DMS 273 treated with DMSO at 0.1 percent for 48 hours (cell line): ENCODE data around the gene ZDHHC8.

Experiments
- DNase-seq: peaks from one replicate; lab custom pipeline; 2025; lab: John Stamatoyannopoulos, UW

The ZDHHC8 gene

DNA sequence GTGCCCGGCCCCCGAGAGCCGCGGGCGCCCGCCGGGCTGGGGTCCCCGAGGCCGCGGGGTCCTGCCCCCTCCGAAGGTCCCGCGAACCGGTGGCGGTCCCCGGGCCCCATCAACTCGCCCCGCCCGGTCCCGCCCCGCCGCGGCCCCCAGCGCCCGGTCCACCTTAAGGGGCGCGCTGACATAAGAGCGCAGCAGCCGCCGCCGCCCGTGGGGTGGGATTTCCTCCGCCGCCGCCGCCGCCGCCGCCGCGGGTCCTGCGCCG, at the start of gene ZDHHC8:
TSS of gene ZDHHC8 (plus strand) at position 208 of the 262 bp plus-strand sequence. CDS start 144 bp downstream, outside the sequence.
- DNase-seq, result no peak

- no peak for DNase-seq
Observed at GRCh38 chr22:20083157-20083890, 48.3 kb upstream of the ZDHHC8 start.

GRCh38 chr22:20083891-20084546, 47.6 kb upstream of the ZDHHC8 start:
- no peak for DNase-seq

DNA sequence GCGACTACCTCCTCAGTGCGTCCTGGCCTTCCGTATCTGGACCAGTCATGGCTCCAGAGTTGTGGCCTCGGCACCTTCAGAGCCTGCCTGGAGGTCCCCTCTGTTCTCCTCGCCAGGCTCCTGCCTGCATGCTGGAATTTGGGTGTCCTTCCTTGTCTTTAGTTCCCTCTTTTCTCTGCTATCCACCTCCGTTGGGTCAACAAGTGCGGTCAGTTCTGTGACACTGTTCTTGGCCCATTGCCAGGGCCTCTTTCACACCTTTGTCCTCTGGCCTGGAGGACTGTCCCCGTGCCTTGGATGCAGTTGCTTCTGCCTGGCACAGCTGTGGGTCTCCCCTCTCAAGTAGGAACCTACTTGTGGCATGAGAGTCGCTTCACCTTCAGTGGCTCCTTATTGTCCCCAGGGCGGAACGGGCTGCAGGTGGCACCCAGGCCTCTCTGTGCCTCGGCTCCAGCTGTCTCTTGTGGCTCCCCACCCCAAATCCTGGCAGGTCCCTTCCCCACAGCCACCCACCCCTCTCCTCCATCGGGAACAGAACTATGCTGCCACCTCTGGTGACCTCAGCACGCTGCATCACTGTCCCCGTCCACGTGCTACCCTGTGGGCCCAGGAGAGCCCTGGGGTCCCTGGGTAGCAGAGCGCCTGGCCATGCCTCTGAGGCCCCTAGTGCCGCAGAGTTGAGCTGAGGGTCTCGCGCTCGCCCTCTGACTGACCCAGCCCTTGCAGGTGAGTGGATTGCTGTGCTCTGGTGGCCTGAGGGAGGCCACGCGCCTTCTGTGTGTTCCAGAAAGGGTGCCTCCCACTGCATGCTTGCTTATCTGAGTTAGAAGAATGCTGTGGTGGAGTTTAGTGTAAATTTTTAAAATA, 46.8 kb upstream of the ZDHHC8 start:
- no peak for DNase-seq

DNA sequence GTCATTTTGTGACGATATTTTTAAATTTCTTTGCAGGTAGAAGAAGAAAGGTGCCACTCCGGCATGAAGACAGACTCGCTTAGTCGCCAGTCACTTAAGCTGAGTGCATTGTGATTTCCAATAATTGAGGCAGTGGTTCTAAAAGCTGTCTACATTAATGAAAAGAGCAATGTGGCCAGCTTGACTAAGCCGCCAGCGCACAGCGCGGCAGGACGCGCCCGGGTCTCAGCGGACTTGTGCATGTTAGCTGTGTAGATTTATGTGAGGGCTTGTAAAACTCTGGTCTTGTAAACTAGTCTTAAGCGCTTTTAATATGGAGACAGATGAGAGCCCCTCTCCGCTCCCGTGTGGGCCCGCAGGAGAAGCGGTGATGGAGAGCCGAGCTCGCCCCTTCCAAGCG, 46.0 kb upstream of the ZDHHC8 start:
- DNase-seq, result no peak

DNA sequence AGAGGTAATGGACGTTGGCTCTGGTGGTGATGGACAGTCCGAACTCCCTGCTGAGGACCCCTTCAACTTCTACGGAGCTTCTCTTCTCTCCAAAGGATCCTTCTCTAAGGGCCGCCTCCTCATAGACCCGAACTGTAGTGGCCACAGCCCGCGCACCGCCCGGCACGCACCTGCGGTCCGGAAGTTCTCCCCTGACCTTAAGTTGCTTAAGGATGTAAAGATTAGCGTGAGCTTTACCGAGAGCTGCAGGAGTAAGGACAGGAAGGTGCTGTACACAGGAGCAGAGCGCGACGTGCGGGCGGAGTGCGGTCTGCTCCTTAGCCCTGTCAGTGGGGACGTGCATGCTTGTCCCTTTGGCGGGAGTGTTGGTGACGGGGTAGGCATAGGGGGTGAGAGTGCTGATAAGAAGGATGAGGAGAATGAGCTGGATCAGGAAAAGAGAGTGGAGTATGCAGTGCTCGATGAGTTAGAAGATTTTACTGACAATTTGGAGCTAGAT, 45.5 kb upstream of the ZDHHC8 start:
- no peak for DNase-seq

- DNase-seq, result no peak
Observed at GRCh38 chr22:20086763-20087162, 44.8 kb upstream of the ZDHHC8 start.

DNA sequence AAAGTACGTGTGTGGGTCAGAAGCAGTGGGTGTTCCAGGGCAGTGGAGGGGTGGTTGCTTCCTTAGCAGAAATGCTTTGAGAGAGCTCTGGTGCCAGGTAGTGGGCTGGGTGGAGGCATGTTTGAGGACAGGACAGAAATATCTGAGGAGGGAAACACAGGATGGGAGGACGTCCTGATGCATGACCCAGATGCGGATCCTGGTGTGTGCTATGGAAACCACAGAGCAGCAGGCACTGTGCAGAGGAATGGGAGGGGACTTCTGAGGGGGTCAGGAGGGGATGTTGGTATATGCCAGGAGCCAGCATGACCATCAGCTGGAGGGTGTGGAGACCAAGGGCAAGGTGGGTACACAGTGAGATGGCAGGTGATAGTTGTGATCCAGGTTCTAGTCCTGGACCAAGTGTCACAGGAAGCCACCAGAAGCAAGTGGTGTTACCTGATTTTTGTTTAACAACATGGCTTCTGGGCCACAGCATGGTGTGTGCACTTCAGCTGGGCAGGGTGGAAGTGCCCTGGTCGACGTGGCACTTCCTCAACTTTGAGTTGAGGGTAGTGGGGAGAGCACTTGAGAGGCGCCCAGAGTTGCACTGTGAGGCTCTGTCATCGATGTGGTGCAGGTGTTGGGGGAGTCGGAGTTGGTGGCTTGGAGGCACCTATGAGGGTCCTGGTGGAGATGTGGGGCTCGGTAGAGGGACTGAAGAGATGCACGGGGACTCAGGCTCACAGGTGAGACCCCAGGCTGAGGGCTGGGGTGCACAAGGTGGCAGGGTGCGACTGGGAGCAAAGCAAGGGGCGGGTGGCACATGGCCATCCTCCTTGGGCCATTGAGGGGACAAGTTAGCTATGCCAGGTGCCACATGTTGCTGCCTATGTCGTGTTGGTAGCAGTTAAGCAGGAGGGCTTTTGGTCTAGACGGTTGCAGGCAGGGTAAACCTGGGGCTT, 44.0 kb upstream of the ZDHHC8 start:
- DNase-seq, result no peak

DNA sequence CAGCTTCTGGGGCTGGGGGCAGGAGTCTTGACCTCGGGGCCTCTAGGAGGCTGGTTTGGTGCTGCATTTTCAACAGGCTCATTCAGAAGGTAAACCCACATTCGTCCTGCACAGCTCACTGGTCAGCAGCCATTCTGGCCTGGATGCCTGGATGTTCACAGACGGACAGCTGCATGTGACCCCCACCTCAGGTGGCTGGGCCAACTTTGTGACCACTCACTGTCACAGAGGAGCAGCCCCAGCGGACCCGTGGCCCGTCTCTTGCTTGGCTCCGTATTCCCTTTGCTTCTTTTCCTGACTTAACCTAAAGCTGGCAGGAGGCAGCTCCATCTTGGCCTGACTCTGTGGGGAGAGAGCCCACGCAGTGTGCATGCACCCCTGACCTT, 43.3 kb upstream of the ZDHHC8 start:
- no peak for DNase-seq

DNA sequence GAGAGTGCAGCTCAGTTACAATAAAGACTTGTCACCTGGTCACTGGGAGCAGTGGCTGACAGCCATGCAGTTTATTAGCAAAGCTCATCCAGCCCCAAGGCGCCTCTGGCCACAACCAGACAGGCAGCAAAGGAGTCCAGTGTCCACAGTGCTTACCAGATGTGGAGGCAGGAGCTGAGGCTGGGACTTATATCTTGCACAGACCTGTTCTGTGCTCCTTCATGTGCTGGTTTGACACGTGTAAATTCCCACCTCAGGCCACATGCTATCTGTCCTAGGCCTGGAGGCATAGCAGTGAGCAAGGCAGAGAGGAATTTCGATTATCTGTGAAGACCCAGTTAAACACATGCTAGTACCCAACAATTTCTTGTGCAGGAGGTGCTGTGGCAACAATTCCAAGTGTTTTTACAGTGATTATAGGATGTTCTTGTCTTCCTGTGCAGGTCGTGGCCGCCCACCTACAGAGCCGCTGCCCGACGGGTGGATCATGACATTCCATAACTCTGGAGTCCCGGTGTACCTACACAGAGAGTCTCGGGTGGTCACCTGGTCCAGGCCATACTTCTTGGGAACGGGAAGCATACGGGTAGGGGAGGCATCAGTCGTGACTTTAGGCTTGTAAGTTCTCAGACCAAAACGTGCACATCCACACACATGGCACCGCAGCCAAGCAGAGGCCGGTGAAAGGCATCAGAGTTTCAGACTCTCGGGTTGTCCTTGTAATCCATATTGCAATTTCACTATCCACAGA, 42.2 kb upstream of the ZDHHC8 start:
- no peak for DNase-seq

- DNase-seq, result no peak
Observed at GRCh38 chr22:20089977-20090729, 41.5 kb upstream of the ZDHHC8 start.

- no peak for DNase-seq
Observed at GRCh38 chr22:20090730-20091240, 40.8 kb upstream of the ZDHHC8 start.

GRCh38 chr22:20091690-20092476, 39.7 kb upstream of the ZDHHC8 start:
- no peak for DNase-seq

DNA sequence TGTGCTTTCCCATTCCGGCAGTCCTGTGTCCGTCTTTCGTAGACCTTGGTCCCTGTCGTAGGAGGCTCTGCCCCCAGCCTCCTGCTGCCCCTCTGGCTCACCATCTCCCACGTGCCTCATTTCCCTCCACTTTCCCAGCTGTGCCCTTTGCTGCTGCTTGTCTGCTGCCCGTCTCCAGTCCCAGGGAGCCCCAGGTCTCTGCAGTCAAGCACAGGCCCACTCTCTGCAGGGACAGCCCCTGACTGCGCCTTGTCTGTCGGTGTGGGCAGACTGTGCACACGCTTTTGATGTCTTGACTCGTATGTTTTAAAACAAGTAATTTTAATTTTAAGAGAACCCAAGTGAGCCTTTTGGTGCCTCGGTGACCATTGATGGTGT, 39.1 kb upstream of the ZDHHC8 start:
- DNase-seq, result no peak

GRCh38 chr22:20093418-20094196, 38.0 kb upstream of the ZDHHC8 start:
- no peak for DNase-seq

GRCh38 chr22:20094197-20094807, 37.3 kb upstream of the ZDHHC8 start:
- no peak for DNase-seq

DNA sequence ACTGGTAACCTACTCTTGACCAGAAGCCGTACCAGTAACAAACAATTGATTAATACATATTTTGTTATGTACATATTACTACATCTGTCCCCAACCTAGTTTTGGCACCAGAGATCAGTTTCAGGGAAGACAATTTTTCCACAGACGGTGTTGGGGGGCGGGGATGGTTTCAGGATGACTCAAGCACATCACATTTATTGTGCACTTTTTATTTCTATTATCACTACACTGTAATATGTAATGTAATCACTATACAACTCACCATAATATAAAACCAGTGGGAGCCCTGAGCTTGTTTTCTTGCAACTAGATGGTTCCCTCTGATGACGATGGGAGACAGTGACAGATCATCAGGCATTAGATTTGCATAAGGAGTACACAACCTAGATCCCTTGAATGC, 36.1 kb upstream of the ZDHHC8 start:
- no peak for DNase-seq
